Measurements from ENCODE around the gene ZNF619.
A peak's percentile ranks its signal among the peaks of the same experiment; 100 is the strongest.
"Not testable (repeated sequence)": the region's sequence is repeated elsewhere in the genome, so short reads cannot be mapped to it uniquely, and the experiment has no call there.

The ZNF619 gene
- total RNA-seq, result 3.6 to 18.7 (median 11.6) reads per million in 18 experiments

GRCh38 chr3:40476478-40477470, at the start of gene ZNF619:
Gene ZNF619, plus strand, starts transcription at chr3:40477122. Its CDS starts 858 bp downstream, at chr3:40477980.
- peak; percentile 74 to 80 for DNase-seq

- DNase-seq, result no peak
These were observed 44.1 kb upstream of the ZNF619 start for GRCh38 chr3:40432793-40433192.

GRCh38 chr3:40437889-40438288, 39.0 kb upstream of the ZNF619 start:
- DNase-seq, result no peak

- DNase-seq, result no peak
These were observed 31.9 kb upstream of the ZNF619 start for GRCh38 chr3:40445062-40445461.

GRCh38 chr3:40445880-40446279, 31.0 kb upstream of the ZNF619 start:
- DNase-seq, result no peak

- no peak for DNase-seq
These were observed 26.5 kb upstream of the ZNF619 start for GRCh38 chr3:40450438-40450837.

- no peak for DNase-seq
These were observed 25.4 kb upstream of the ZNF619 start for GRCh38 chr3:40451551-40451950.

- no peak for DNase-seq
These were observed 24.9 kb upstream of the ZNF619 start for GRCh38 chr3:40452057-40452456.

GRCh38 chr3:40452562-40452875, 24.4 kb upstream of the ZNF619 start:
- DNase-seq, result no peak

GRCh38 chr3:40452876-40453730, 23.8 kb upstream of the ZNF619 start:
- DNase-seq, result peak; percentile 99

- no peak for DNase-seq
These were observed 23.0 kb upstream of the ZNF619 start for GRCh38 chr3:40453933-40454332.

GRCh38 chr3:40455328-40455727, 21.6 kb upstream of the ZNF619 start:
- no peak for DNase-seq

GRCh38 chr3:40456279-40456939, 20.5 kb upstream of the ZNF619 start:
- peak in 1 of 2 donors; percentile 6 for DNase-seq

- DNase-seq, result peak; percentile 95 to 98
These were observed 19.7 kb upstream of the ZNF619 start, which contains the start of gene RPL14 for GRCh38 chr3:40456940-40457823. Gene RPL14, plus strand, starts transcription at chr3:40457339. Its CDS starts 133 bp downstream, at chr3:40457472.

GRCh38 chr3:40458473-40458872, 18.4 kb upstream of the ZNF619 start:
- no peak for DNase-seq

GRCh38 chr3:40460481-40460880, 16.4 kb upstream of the ZNF619 start:
- not testable (repeated sequence) for DNase-seq

- no peak for DNase-seq
These were observed 15.8 kb upstream of the ZNF619 start for GRCh38 chr3:40461161-40461560.

GRCh38 chr3:40462838-40463237, 14.1 kb upstream of the ZNF619 start:
- not testable (repeated sequence) for DNase-seq

GRCh38 chr3:40463579-40463978, 13.3 kb upstream of the ZNF619 start:
- no peak for DNase-seq

- no peak for DNase-seq
These were observed 12.4 kb upstream of the ZNF619 start for GRCh38 chr3:40464339-40465110.

- no peak for DNase-seq
These were observed 11.9 kb upstream of the ZNF619 start for GRCh38 chr3:40465111-40465407.
